Stomach (tissue), 9 donors: ENCODE data around the gene IQSEC3. TPM values are rescaled to one million over a fixed set of nuclear protein-coding genes. Genes with fewer than 3 reads are reported as not detected.

Experiments
- DNase-seq, 2 donors: peaks; one replicate each; pipeline versions ENCODE4 v3.0.0 to v3.0.0-alpha.2; 2013 to 2019
- H3K27ac ChIP-seq, 5 donors: fragments of 200-600 bp in 4 of 5; sonication (generic) in 4 of 5; one replicate each; pipeline ENCODE4 v1.5.1; 2013 to 2019; ENCODE audit warnings: mild to moderate bottlenecking in 1 of 5, moderate library complexity in 1 of 5
- H3K27me3 ChIP-seq, 3 donors: fragments of 200-600 bp; sonication (generic); one replicate each; pipeline ENCODE4 v1.5.1; 2017 to 2019; ENCODE audit warnings: mixed run types in 1 of 3
- H3K36me3 ChIP-seq, 4 donors: fragments of 200-600 bp; sonication (generic); 1 replicate in 3 of 4; 2 replicates in 1 of 4; pipeline ENCODE4 v1.5.1; 2016 to 2019
- H3K4me1 ChIP-seq, 4 donors: fragments of 200-600 bp; sonication (generic); one replicate each; pipeline ENCODE4 v1.5.1; 2016 to 2019
- H3K4me3 ChIP-seq, 4 donors: fragments of 200-600 bp; sonication (generic) in 3 of 4; one replicate each; pipeline ENCODE4 v1.5.1; 2016 to 2019; ENCODE audit warnings: mild to moderate bottlenecking in 1 of 4
- H3K9me3 ChIP-seq, 4 donors: fragments of 200-600 bp; sonication (generic); one replicate each; pipeline ENCODE4 v1.5.1; 2016 to 2019
- EP300 ChIP-seq: sonication (generic); formaldehyde crosslinking; IDR thresholded peaks from one replicate; pipeline ENCODE4 v1.6.1; 2017; ENCODE audit warnings: antibody characterized with exemption
- POLR2A ChIP-seq, 4 donors: fragments of 450-650 bp; IDR thresholded peaks; one replicate each; pipeline ENCODE4 v1.6.1; 2016; ENCODE audit warnings: antibody characterized with exemption in 4 of 4, control low read depth in 2 of 4, mild to moderate bottlenecking in 1 of 4, moderate library complexity in 1 of 4
- POLR2AphosphoS5 ChIP-seq, 3 donors: sonication (generic); formaldehyde crosslinking; IDR thresholded peaks; one replicate each; pipeline ENCODE4 v1.6.1; 2016; ENCODE audit warnings: antibody characterized with exemption in 3 of 3
- WGBS, 5 donors: extraction: QIAGEN DNeasy Blood & Tissue Kit in 3 of 5; methylation state at CpG; one replicate each; pipeline versions ENCODE4 v1.1.5 to v1.1.7; 2013 to 2018; 5-methylcytosine and 5-hydroxymethylcytosine counted together
- intact Hi-C: fragments of 100-400 bp; cut with DNase I; formaldehyde crosslinking; loops from one replicate; pipeline ENCODE4 v1.15.1; 2023; ENCODE audit warnings: low total_unique reads
- polyA plus RNA-seq, 3 donors: library from polyadenylated mRNA; stranded (reverse); fragments of 200-250 nt; gene quantifications; one replicate each; pipeline ENCODE4 v1.2.3, GENCODE V29; 2013
- total RNA-seq, 5 donors: library from RNA; depleted of rRNA; stranded (reverse); fragments of >200 nt; gene quantifications; one replicate each; pipeline versions ENCODE4 v1.1.0 to v1.2.3, GENCODE V29; 2014 to 2016
- TF ChIP-seq, protein P1 (sequence below), 7 experiments: fragments of 450-650 bp in 4 of 7; fragments of 200-600 bp in 3 of 7; sonication (generic) in 3 of 7; IDR thresholded peaks; one replicate each; pipeline ENCODE4 v1.5.1; 2016 to 2019; ENCODE audit warnings: antibody characterized with exemption in 7 of 7, control low read depth in 2 of 7, mild to moderate bottlenecking in 1 of 7
- donor health status: healthy with polysubstance abuse.
- donor health status: Bipolar disorder and iron deficiency.
- donor health status: healthy.

The IQSEC3 gene
- total and polyA plus RNA-seq, 8 donors, result 0.08 to 1.7 (median 0.87) TPM; not detected in 2

DNA sequence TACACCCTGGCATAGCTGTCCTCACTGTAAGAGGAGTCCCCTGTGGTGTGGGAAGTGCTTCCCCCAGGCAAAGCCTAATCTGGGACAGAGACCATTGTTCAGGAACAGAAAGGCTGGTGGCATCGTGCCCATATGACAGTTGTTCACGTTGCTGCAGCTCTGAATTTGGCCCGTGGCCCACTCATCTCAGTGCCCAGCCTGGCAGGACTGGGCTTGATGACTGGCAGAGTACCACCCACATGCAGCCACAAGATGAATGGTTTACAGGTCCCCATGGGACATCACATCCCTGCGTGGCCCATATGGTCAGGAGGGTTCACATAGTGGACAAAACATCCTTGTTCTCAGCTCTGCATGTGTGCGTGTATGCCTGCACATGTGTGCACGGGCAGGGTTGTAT, 17.5 kb downstream of the IQSEC3 start:
- no peaks in the 10 kb centered on the region for H3K36me3 ChIP-seq
- H3K9me3 ChIP-seq, result peaks cover 2 to 7% (median 5%) of the 10 kb centered on the region in 4 donors
- H3K4me1 ChIP-seq, result no peaks in the 10 kb centered on the region
- no peak for TF ChIP-seq POLR2A (IDR thresholded peaks at IDR 0.05)
- TF ChIP-seq, protein P1, sequence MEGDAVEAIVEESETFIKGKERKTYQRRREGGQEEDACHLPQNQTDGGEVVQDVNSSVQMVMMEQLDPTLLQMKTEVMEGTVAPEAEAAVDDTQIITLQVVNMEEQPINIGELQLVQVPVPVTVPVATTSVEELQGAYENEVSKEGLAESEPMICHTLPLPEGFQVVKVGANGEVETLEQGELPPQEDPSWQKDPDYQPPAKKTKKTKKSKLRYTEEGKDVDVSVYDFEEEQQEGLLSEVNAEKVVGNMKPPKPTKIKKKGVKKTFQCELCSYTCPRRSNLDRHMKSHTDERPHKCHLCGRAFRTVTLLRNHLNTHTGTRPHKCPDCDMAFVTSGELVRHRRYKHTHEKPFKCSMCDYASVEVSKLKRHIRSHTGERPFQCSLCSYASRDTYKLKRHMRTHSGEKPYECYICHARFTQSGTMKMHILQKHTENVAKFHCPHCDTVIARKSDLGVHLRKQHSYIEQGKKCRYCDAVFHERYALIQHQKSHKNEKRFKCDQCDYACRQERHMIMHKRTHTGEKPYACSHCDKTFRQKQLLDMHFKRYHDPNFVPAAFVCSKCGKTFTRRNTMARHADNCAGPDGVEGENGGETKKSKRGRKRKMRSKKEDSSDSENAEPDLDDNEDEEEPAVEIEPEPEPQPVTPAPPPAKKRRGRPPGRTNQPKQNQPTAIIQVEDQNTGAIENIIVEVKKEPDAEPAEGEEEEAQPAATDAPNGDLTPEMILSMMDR (IDR thresholded peaks at IDR 0.05), result no peak
- TF ChIP-seq POLR2AphosphoS5 (IDR thresholded peaks at IDR 0.05), result no peak
- TF ChIP-seq EP300, result no peak
- H3K4me3 ChIP-seq, result no peak overlapping the region
- intact Hi-C loops, result no loop called here
- 54 to 80% (median 61%) methylated on average over 2 to 6 of the region's 6 CpGs for WGBS, 5 donors
- H3K27me3 ChIP-seq, result peaks cover 0 to 53% (median 10%) of the 10 kb centered on the region in 3 donors
- no peak overlapping the region for H3K27ac ChIP-seq
- no peak for DNase-seq

DNA sequence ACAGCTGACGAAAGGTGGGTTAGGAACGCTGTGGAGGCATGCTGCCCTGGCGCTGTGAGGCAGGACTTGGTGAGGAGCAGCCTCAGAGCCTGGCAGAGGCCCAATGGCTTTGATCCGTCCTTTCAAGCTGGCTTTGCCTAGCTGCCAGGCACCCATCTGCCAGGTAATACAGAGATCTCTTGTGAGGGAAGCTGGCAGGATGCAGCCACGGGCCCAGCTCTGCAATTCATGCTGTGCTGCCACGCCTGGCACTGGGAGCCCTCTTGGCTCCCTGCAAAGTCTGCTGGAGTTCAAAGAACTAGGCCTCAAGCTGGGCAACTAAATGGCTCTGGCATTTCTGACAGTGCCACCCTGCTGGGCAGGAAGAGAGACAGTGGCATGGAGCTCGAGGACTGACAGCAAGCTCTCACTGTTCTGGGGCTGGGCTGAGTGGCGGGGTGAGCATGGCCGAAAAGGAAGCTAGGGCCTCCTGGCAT, 18.7 kb downstream of the IQSEC3 start:
- DNase-seq, result no peak
- no peak for TF ChIP-seq POLR2AphosphoS5 (IDR thresholded peaks at IDR 0.05)
- no peak for TF ChIP-seq POLR2A (IDR thresholded peaks at IDR 0.05)
- TF ChIP-seq, protein P1 (IDR thresholded peaks at IDR 0.05), result no peak
- no peak for TF ChIP-seq EP300
- peaks cover 0 to 41% (median 0%) of the 10 kb centered on the region in 3 donors for H3K27me3 ChIP-seq
- H3K4me1 ChIP-seq, result no peaks in the 10 kb centered on the region
- H3K9me3 ChIP-seq, result peaks cover 3 to 19% (median 17%) of the 10 kb centered on the region in 4 donors
- no peaks in the 10 kb centered on the region for H3K36me3 ChIP-seq
- 65 to 74% (median 68%) methylated on average over 8 to 9 of the region's 9 CpGs for WGBS, 5 donors
- H3K27ac ChIP-seq, result no peak overlapping the region
- intact Hi-C loops, result no loop called here
- no peak overlapping the region for H3K4me3 ChIP-seq

DNA sequence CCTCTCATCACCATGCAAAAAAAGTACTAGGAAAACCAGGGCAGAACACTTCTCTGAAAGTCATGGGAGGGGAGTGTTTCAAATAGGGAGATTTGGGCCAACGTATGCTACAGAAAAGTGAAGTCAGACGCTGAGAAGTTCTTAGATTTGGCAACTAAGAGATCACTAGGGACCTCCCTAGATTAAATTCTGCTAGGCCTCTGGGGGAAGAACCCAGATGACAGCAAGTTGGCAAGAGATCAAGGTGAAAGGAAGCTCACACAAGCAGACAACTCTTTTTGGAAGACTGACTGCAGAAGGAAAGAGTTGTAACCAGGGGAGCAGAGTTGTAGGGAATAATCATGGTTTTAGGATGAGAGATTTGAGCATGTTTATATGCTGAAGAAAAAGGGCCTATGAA, 20.7 kb downstream of the IQSEC3 start:
- Histone ChIP-seq H3K4me3 (no peak overlapping the region), H3K9me3 (peaks cover 3 to 26% (median 21%) of the 10 kb centered on the region in 4 donors), H3K27ac (no peak overlapping the region), H3K36me3 (no peaks in the 10 kb centered on the region), H3K4me1 (no peaks in the 10 kb centered on the region), H3K27me3 (peaks cover 0 to 24% (median 0%) of the 10 kb centered on the region in 3 donors)
- no peak for TF ChIP-seq POLR2A (IDR thresholded peaks at IDR 0.05)
- TF ChIP-seq, protein P1 (IDR thresholded peaks at IDR 0.05), result no peak
- TF ChIP-seq POLR2AphosphoS5 (IDR thresholded peaks at IDR 0.05), result no peak
- TF ChIP-seq EP300, result no peak
- DNase-seq, result no peak
- intact Hi-C loops, result no loop called here
- WGBS, 5 donors, result 37 to 66% (median 64%) methylated on average over 2 of the region's 2 CpGs

DNA sequence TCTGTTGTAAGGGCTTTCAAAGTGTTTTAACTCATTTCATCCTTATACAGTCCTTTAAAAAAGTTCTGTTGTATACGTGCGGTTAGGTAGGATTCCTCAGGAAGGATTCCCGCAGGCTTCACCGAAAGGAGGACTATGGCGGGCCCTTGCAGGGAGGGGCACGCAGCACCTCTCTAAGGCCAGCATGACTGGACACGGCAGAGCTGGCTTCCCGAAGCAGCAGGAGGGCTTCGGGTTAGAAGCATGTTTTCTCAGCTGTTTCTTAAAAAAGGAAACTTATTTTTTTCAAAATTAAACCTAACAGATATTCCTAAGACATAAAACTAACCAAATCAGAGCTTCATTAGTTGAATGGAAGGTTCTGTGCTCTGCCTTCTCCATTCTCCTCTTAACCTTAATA, 21.3 kb downstream of the IQSEC3 start:
- Histone ChIP-seq H3K27ac (no peak overlapping the region), H3K4me1 (no peaks in the 10 kb centered on the region), H3K36me3 (no peaks in the 10 kb centered on the region), H3K9me3 (peaks cover 3 to 26% (median 21%) of the 10 kb centered on the region in 4 donors), H3K4me3 (no peak overlapping the region), H3K27me3 (peaks cover 0 to 18% (median 0%) of the 10 kb centered on the region in 3 donors)
- WGBS, 5 donors, result 86 to 91% (median 87%) methylated on average over 9 of the region's 9 CpGs
- intact Hi-C loops, result no loop called here
- no peak for DNase-seq
- TF ChIP-seq, protein P1 (IDR thresholded peaks at IDR 0.05), result no peak
- TF ChIP-seq EP300 (no peak), POLR2AphosphoS5 (IDR thresholded peaks at IDR 0.05) (no peak), POLR2A (IDR thresholded peaks at IDR 0.05) (no peak)
